GM12891 (cell line): Measurements from ENCODE around the gene RIC1.

Experiments
- POLR2A ChIP-seq: IDR thresholded peaks from 2 replicates; pipeline ENCODE4 v1.6.1; 2011; ENCODE audit warnings: low read depth, low read length, control low read depth
- SPI1 ChIP-seq: IDR thresholded peaks from 2 replicates; pipeline ENCODE4 v1.6.1; 2011; ENCODE audit warnings: low read depth, low read length, control low read depth

GRCh38 chr9:5800969-5801738 is 172.2 kb downstream of the RIC1 start:
- no peak for TF ChIP-seq POLR2A
- TF ChIP-seq SPI1: no peak
